Effector memory CD4-positive, alpha-beta T cell (primary cell): ENCODE data around the gene DNAJC17.

Experiments
- DNase-seq, 3 donors: peaks; one replicate each; pipeline ENCODE4 v3.0.0-alpha.2; 2020
- H3K27ac ChIP-seq: 2 replicates; pipeline ENCODE4 v1.7.0; 2013; ENCODE audit warnings: mild to moderate bottlenecking, low read length, moderate library complexity; ENCODE audit not compliant: insufficient read depth, poor library complexity, severe bottlenecking
- H3K27me3 ChIP-seq: replicated peaks from 2 replicates; pipeline ENCODE4 v1.7.0; 2013; ENCODE audit warnings: mild to moderate bottlenecking, low read length; ENCODE audit not compliant: insufficient read depth, control insufficient read depth, poor library complexity, severe bottlenecking
- H3K36me3 ChIP-seq: 2 replicates; pipeline ENCODE4 v1.7.0; 2013; ENCODE audit warnings: mild to moderate bottlenecking, low read length, moderate library complexity; ENCODE audit not compliant: control insufficient read depth, insufficient read depth
- H3K4me1 ChIP-seq: 2 replicates; pipeline ENCODE4 v1.7.0; 2013; ENCODE audit warnings: low read length, mild to moderate bottlenecking; ENCODE audit not compliant: control insufficient read depth, insufficient read depth, poor library complexity, severe bottlenecking
- H3K4me3 ChIP-seq: 2 replicates; pipeline ENCODE4 v1.7.0; 2013; ENCODE audit warnings: low read length, low read depth, mild to moderate bottlenecking; ENCODE audit not compliant: insufficient read depth, poor library complexity, severe bottlenecking
- H3K9me3 ChIP-seq: 2 replicates; pipeline ENCODE4 v1.7.0; 2013; ENCODE audit warnings: mild to moderate bottlenecking, low read length, moderate library complexity; ENCODE audit not compliant: control insufficient read depth

Gene DNAJC17

GRCh38 chr15:40792394-40792793 lies 14.9 kb downstream of the DNAJC17 start:
- Histone ChIP-seq H3K36me3 (peaks cover 4% of the 10 kb centered on the region), H3K27ac (no peak overlapping the region), H3K27me3 (no peaks in the 10 kb centered on the region), H3K4me1 (peaks cover 6% of the 10 kb centered on the region), H3K9me3 (no peaks in the 10 kb centered on the region), H3K4me3 (no peak overlapping the region)
- DNase-seq, result no peak

GRCh38 chr15:40790718-40791117 lies 16.6 kb downstream of the DNAJC17 start:
- H3K4me3 ChIP-seq, result no peak overlapping the region
- DNase-seq, result no peak
- H3K36me3 ChIP-seq, result peaks cover 4% of the 10 kb centered on the region
- H3K27me3 ChIP-seq, result no peaks in the 10 kb centered on the region
- no peaks in the 10 kb centered on the region for H3K9me3 ChIP-seq
- H3K4me1 ChIP-seq, result peaks cover 11% of the 10 kb centered on the region
- no peak overlapping the region for H3K27ac ChIP-seq

DNA sequence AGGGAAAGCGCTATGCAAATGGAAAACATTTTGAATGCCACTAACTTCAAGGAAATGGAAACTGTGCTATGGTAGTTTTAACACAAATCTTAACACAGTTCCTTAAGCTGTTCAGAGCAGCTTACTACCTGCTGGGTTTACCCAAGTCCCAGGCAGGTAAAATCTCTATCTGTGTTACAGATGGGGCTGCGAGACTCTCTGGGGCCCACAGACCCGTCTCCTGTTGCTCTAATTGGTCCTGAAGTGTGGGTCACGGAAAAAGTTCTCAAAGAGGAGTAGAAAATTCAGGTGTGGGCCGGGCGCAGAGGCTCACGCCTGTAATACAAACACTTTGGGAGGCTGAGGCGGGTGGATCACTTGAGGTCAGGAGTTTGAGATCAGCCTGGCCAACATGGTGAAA lies 17.3 kb downstream of the DNAJC17 start:
- Histone ChIP-seq H3K4me1 (peaks cover 11% of the 10 kb centered on the region), H3K36me3 (peaks cover 4% of the 10 kb centered on the region), H3K9me3 (no peaks in the 10 kb centered on the region), H3K4me3 (no peak overlapping the region), H3K27ac (no peak overlapping the region), H3K27me3 (no peaks in the 10 kb centered on the region)
- DNase-seq, result no peak

DNA sequence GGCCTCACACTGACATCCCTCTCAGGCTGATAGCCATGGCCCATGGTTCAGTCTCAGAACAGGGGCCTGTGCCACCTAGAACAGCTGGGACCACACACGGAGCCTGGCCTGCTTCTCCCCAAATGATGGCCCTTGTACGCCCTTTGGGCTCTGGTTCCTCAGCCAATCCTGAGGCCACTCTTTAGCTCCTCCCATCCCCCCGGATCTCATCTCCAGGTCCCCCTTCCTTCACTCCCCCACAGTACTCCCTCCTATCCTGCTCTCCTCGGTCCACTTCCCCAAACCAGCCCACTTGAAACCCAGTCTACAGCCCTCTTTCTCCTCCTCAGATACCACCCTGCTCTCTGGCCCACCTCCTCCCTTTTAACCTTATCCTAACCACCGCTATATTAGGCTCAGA lies 18.2 kb downstream of the DNAJC17 start:
- Histone ChIP-seq H3K27me3 (no peaks in the 10 kb centered on the region), H3K27ac (no peak overlapping the region), H3K9me3 (no peaks in the 10 kb centered on the region), H3K36me3 (peaks cover 4% of the 10 kb centered on the region), H3K4me3 (no peak overlapping the region), H3K4me1 (peaks cover 11% of the 10 kb centered on the region)
- no peak for DNase-seq

GRCh38 chr15:40787991-40788390 lies 19.3 kb downstream of the DNAJC17 start:
- H3K4me1 ChIP-seq, result peaks cover 11% of the 10 kb centered on the region
- no peaks in the 10 kb centered on the region for H3K9me3 ChIP-seq
- H3K27ac ChIP-seq, result no peak overlapping the region
- H3K27me3 ChIP-seq, result no peaks in the 10 kb centered on the region
- peaks cover 4% of the 10 kb centered on the region for H3K36me3 ChIP-seq
- H3K4me3 ChIP-seq, result no peak overlapping the region
- no peak for DNase-seq

DNA sequence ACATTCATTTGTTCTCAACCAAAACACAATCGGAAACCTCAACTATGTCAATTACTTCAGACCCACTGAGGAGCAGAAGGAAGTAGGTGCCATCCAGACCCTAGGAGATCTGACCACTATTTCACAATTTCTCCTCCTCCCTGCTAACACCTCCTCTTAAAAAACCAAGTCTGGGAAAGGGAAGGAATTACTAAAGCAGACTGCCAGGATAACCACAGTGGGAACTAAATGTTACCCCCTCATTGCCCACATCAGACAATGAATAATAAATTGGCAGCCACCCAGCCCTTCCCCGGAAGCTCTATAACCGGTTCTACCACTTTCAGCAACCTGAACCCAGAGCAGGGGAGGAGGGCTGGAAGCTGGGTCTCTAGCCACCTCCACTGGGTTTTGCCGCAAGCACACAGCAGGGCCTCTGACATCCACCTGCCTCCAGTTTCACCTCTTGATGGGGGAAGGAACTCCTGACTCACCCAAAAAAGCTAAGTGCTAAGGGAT lies 19.9 kb downstream of the DNAJC17 start:
- DNase-seq, result peak in 2 of 3 donors; percentile 16 to 21
- H3K27ac ChIP-seq, result no peak overlapping the region
- H3K36me3 ChIP-seq, result peaks cover 4% of the 10 kb centered on the region
- no peaks in the 10 kb centered on the region for H3K9me3 ChIP-seq
- no peak overlapping the region for H3K4me3 ChIP-seq
- peaks cover 11% of the 10 kb centered on the region for H3K4me1 ChIP-seq
- no peaks in the 10 kb centered on the region for H3K27me3 ChIP-seq

GRCh38 chr15:40785814-40786213 lies 21.5 kb downstream of the DNAJC17 start:
- no peak overlapping the region for H3K27ac ChIP-seq
- H3K36me3 ChIP-seq, result no peaks in the 10 kb centered on the region
- peaks cover 11% of the 10 kb centered on the region for H3K4me1 ChIP-seq
- no peak for DNase-seq
- no peaks in the 10 kb centered on the region for H3K9me3 ChIP-seq
- H3K4me3 ChIP-seq, result no peak overlapping the region
- no peaks in the 10 kb centered on the region for H3K27me3 ChIP-seq

- Histone ChIP-seq H3K27ac (no peak overlapping the region), H3K27me3 (no peaks in the 10 kb centered on the region), H3K4me3 (no peak overlapping the region), H3K36me3 (peaks cover 1% of the 10 kb centered on the region), H3K9me3 (no peaks in the 10 kb centered on the region), H3K4me1 (peaks cover 11% of the 10 kb centered on the region)
- no peak for DNase-seq
Observed at GRCh38 chr15:40785164-40785563, 22.1 kb downstream of the DNAJC17 start.

DNA sequence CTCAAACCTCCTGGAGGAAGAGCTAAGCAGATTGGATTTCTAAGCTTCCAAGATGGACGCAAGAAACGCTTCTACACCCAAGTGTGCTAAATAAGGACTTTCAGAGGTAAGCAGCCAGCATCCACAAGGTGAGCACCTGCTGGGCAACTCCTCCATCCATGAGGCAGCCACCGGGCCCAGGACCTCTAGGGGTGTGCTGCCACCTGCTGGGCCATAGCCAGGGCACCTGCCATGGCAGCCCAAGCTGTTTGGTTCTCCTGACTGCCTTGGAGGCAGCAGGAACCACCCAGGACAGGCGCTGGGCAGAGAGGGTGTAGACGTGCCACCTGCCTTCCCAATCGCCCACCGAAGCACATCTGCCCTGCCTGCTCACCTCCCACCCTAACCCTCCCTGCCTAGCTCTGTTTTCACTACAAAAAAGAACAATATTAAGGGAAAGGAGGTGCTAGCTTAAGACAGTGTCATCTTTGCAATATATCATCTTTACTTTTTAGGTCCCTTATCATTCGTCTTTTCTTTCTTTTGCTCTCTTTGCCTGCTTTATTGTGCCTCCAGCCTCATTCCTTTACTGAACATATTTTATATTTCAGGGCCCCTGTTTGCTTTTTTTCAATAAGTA lies 24.6 kb downstream of the DNAJC17 start:
- Histone ChIP-seq H3K27ac (no peak overlapping the region), H3K36me3 (peaks cover 23% of the 10 kb centered on the region), H3K27me3 (no peaks in the 10 kb centered on the region), H3K9me3 (no peaks in the 10 kb centered on the region), H3K4me1 (peaks cover 8% of the 10 kb centered on the region), H3K4me3 (no peak overlapping the region)
- DNase-seq, result peak; percentile 64 to 68 (median 65)

GRCh38 chr15:40776537-40777141 lies 30.6 kb downstream of the DNAJC17 start:
- no peak overlapping the region for H3K27ac ChIP-seq
- H3K4me3 ChIP-seq, result no peak overlapping the region
- DNase-seq, result peak in 1 of 3 donors; percentile 14
- H3K4me1 ChIP-seq, result no peaks in the 10 kb centered on the region
- peaks cover 50% of the 10 kb centered on the region for H3K36me3 ChIP-seq
- no peaks in the 10 kb centered on the region for H3K9me3 ChIP-seq
- no peaks in the 10 kb centered on the region for H3K27me3 ChIP-seq
